Rectal smooth muscle tissue (tissue), 1 donor: ENCODE data around the gene ASCC2.
"Not testable (repeated sequence)": the region's sequence is repeated elsewhere in the genome, so short reads cannot be mapped to it uniquely, and the experiment has no call there.

Source experiments
- H3K27ac ChIP-seq: one replicate; pipeline ENCODE4 v1.7.0; 2013; ENCODE audit warnings: low read depth, low read length, inconsistent platforms
- H3K27me3 ChIP-seq: one replicate; pipeline ENCODE4 v1.7.0; 2013; ENCODE audit warnings: low read length; ENCODE audit not compliant: control insufficient read depth, insufficient read depth
- H3K36me3 ChIP-seq: one replicate; pipeline ENCODE4 v1.7.0; 2013; ENCODE audit warnings: low read length; ENCODE audit not compliant: control insufficient read depth, insufficient read depth
- H3K4me1 ChIP-seq: one replicate; pipeline ENCODE4 v1.7.0; 2013; ENCODE audit warnings: low read length; ENCODE audit not compliant: control insufficient read depth, insufficient read depth
- H3K4me3 ChIP-seq: one replicate; pipeline ENCODE4 v1.7.0; 2013; ENCODE audit warnings: low read length
- H3K9ac ChIP-seq: one replicate; pipeline ENCODE4 v1.7.0; 2013; ENCODE audit warnings: low read length

Gene ASCC2

DNA sequence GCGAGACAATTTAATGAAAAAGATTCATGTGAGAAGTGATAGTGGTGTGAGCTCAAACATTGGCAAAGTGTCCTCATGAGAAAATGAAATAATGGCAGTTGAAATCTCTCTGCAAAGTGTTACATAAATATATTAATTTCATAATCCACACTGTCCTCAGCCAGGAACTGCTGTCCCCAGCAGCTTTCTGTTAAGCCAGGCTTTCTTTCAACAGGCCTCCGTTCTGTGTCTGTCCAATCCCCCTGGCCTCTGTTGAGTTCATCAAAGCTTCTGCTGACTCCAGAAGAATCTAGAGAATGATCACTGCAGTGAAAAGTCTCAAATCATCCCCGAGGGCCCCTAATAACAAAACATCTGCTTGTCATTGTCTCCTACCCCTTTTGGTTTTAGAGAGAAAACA, 10.0 kb upstream of the ASCC2 start:
- Histone ChIP-seq H3K36me3 (no peaks in the 10 kb centered on the region), H3K4me3 (no peak overlapping the region), H3K9ac (no peak overlapping the region), H3K27me3 (no peaks in the 10 kb centered on the region), H3K4me1 (no peaks in the 10 kb centered on the region), H3K27ac (no peak overlapping the region)

DNA sequence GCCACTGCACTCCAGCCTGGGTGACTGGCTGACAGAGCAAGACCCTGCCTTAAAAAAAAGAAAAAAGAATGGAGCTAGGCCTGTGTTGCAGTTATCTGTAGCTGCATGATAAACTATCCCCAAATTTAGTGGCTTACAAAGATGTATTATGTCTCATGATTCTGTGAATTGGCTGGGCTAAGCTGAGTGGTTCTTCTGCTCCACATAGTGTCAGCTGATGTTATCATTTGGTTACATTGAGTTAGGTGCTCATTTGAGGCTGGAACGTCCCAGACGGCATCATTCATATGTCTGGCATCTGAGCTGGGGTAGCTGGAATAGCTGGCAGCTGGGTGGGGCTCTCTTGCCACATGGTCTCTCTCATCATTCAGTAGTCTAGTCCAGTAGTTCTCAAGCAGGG, 8.2 kb upstream of the ASCC2 start:
- H3K4me1 ChIP-seq = no peaks in the 10 kb centered on the region
- H3K4me3 ChIP-seq = no peak overlapping the region
- H3K27ac ChIP-seq = no peak overlapping the region
- no peaks in the 10 kb centered on the region for H3K27me3 ChIP-seq
- H3K9ac ChIP-seq = no peak overlapping the region
- H3K36me3 ChIP-seq = no peaks in the 10 kb centered on the region

DNA sequence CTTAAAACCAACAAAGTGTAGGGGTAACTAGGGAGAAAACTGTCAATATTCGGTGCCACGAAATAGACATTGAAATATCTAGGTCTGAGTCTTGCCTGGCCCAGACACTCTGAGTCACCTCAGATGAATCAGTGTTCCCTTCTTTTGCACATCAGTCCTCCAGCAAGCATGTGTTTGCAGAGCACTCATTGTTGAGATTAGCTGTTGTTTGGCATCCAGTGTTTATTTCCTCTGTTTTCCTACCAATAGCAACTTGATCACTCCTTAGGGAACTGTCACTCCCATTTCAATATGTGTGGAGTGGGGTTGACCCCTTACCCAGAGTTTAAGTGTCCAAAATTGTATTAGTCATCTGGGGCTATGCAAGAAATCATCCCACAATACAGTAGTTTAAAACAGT, 4.7 kb upstream of the ASCC2 start:
- no peaks in the 10 kb centered on the region for H3K36me3 ChIP-seq
- H3K4me1 ChIP-seq = no peaks in the 10 kb centered on the region
- H3K27ac ChIP-seq = no peak overlapping the region
- no peak overlapping the region for H3K4me3 ChIP-seq
- no peaks in the 10 kb centered on the region for H3K27me3 ChIP-seq
- no peak overlapping the region for H3K9ac ChIP-seq

DNA sequence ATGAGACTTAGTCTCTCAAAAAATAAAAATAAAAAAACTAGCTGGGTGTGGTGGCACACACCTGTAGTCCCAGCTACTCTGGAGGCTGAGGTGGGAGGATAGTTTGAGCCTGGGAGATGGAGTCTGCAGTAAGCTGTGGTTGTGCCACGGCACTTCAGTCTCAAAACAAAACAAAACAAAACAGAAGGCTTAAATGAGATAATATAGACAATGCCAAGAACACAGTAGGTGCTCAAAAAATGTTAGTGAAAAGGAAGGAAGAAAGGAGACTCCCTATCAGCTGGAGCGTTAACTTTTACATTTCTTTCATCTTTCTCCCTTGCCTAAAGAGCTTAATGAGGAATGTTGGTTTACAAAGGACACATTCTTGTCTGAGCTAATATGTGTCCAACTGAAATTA, 4.1 kb upstream of the ASCC2 start:
- no peak overlapping the region for H3K27ac ChIP-seq
- H3K27me3 ChIP-seq = no peaks in the 10 kb centered on the region
- no peak overlapping the region for H3K9ac ChIP-seq
- no peak overlapping the region for H3K4me3 ChIP-seq
- no peaks in the 10 kb centered on the region for H3K36me3 ChIP-seq
- H3K4me1 ChIP-seq = peaks cover 5% of the 10 kb centered on the region

- Histone ChIP-seq H3K36me3 (peaks cover 2% of the 10 kb centered on the region), H3K27ac (no peak overlapping the region), H3K9ac (no peak overlapping the region), H3K4me1 (peaks cover 5% of the 10 kb centered on the region), H3K4me3 (no peak overlapping the region), H3K27me3 (no peaks in the 10 kb centered on the region)
Measured at GRCh38 chr22:29840498-29840897, 2.4 kb upstream of the ASCC2 start.

GRCh38 chr22:29839039-29839438, 965 bp upstream of the ASCC2 start:
- H3K9ac ChIP-seq = no peak overlapping the region
- H3K27ac ChIP-seq = peak overlapping the region; percentile 87
- peaks cover 5% of the 10 kb centered on the region for H3K4me1 ChIP-seq
- peaks cover 2% of the 10 kb centered on the region for H3K36me3 ChIP-seq
- H3K27me3 ChIP-seq = no peaks in the 10 kb centered on the region
- H3K4me3 ChIP-seq = peak overlapping the region; percentile 58

DNA sequence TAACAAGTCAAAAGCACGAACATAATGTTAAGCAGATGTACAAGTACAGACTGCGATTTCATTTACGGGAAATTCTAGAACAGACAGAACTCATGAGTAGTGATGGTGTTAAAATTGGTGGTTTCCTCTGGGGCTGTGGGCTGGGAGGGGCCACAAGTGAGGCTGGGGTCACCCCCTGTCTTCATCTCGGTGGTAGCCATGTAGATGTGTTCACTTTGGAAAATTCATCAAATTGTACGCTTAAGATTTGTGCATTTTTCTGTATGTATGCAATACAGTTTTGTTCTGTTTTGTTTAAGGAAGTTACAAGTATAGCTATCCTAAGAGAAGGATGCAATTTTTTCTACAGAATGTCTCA, 504 bp upstream of the ASCC2 start:
- H3K4me1 ChIP-seq = peaks cover 5% of the 10 kb centered on the region
- H3K36me3 ChIP-seq = peaks cover 2% of the 10 kb centered on the region
- peak overlapping the region; percentile 87 for H3K27ac ChIP-seq

GRCh38 chr22:29836791-29837370, 1.2 kb downstream of the ASCC2 start:
- Histone ChIP-seq H3K4me3 (peak overlapping the region; percentile 92), H3K36me3 (peaks cover 13% of the 10 kb centered on the region)
- H3K27ac ChIP-seq, H3K4me1 ChIP-seq, H3K9ac ChIP-seq, H3K27me3 ChIP-seq: not testable (repeated sequence)

More for the DNA sequence above, 504 bp upstream of the ASCC2 start:
- H3K9ac ChIP-seq = peak overlapping the region; percentile 43
- H3K27me3 ChIP-seq = no peaks in the 10 kb centered on the region
- H3K4me3 ChIP-seq = peak overlapping the region; percentile 58

DNA sequence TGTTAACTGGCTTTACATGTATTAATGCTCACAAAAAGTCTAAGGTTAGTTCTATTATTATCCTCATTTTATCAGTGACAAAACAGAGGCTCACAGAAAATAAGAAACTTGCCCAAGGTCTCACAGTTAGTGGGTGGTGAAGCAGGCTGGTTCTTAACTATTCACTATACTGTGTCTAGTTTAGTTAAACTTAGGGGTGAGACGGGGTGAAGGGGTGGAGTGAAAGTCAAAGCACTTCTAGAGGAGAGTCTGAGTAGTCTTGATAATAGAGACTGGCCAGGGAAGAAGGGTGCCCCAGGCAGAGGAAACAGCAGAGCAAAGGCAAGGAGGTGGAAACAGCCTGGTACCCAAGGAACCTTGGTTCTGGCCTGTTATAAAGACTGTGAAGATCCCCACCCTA, 4.0 kb downstream of the ASCC2 start:
- no peak overlapping the region for H3K4me3 ChIP-seq
- H3K4me1 ChIP-seq = peaks cover 5% of the 10 kb centered on the region
- no peak overlapping the region for H3K9ac ChIP-seq
- peaks cover 21% of the 10 kb centered on the region for H3K36me3 ChIP-seq
- no peak overlapping the region for H3K27ac ChIP-seq
- no peaks in the 10 kb centered on the region for H3K27me3 ChIP-seq

DNA sequence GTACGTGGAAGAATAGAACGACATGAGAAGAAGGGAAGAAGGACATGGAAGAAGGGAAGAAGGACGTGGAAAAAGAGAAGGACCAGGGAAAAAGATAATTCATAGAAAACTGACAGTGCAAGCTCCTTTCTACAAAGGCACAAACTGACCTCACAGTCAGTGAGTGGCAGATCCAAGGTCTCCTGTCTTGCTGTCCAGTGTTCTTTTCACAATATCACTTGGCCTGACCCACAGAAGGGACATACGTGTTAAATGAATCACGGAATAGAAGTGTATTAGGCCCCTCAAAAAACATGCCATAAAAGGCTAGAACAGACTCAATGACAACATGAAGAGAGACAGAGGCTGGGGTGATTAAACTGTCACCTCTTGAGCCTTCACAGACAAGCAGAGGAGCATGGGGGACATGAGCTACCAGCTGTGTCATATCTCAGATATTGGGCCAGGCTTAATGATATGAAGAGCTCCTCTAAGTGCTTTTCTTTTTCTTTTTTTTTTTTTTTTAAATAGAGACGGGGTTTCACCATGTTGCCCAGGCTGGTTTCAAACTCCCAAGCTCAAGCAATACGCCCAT, 4.6 kb downstream of the ASCC2 start:
- H3K36me3 ChIP-seq = peaks cover 21% of the 10 kb centered on the region

GRCh38 chr22:29831958-29832357, 6.1 kb downstream of the ASCC2 start:
- Histone ChIP-seq H3K27ac (no peak overlapping the region), H3K27me3 (no peaks in the 10 kb centered on the region), H3K4me1 (no peaks in the 10 kb centered on the region), H3K4me3 (no peak overlapping the region), H3K9ac (no peak overlapping the region), H3K36me3 (peaks cover 25% of the 10 kb centered on the region)

More for the DNA sequence above, 4.6 kb downstream of the ASCC2 start:
- peaks cover 5% of the 10 kb centered on the region for H3K4me1 ChIP-seq
- H3K4me3 ChIP-seq = no peak overlapping the region
- H3K27me3 ChIP-seq = no peaks in the 10 kb centered on the region
- peak overlapping the region; percentile 41 for H3K27ac ChIP-seq
- H3K9ac ChIP-seq = no peak overlapping the region

DNA sequence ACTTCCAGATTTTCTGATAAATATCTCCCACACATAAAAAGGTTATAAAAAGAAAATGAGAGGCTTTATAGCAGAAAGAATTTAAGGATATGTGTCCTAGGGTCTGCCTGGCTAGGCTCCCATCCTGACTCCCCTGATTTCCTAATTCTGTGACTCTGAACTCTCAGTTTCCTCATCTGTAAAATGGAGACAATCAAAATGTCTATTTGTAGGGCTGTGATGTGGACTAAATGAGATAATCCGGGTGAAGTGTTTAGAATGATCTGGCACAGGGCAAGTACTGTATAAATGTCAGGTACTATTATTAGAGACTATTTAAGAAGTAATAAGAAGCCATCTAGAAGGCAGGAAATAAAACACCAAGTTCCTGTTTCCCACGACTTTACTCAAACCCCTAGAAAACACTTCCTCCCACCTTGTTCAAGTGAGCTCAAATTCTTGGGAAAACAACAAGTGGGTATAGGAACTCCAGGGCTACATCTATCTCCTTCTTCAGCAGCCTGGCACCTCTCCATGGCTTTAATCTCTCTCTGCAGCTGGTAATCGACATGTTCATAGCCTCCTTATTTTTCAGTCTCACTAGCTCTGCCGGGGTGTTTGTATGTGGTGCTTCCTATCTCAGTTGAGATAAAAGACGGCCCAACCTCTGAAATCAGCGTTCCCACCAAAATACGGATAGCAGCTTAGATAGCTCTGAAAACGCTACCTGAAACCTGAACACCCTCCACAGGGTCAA, 6.7 kb downstream of the ASCC2 start:
- Histone ChIP-seq H3K9ac (no peak overlapping the region), H3K4me3 (no peak overlapping the region), H3K27me3 (no peaks in the 10 kb centered on the region), H3K27ac (no peak overlapping the region), H3K4me1 (no peaks in the 10 kb centered on the region), H3K36me3 (peaks cover 25% of the 10 kb centered on the region)

- H3K4me3 ChIP-seq = no peak overlapping the region
- H3K9ac ChIP-seq = no peak overlapping the region
- H3K27me3 ChIP-seq = no peaks in the 10 kb centered on the region
- peaks cover 22% of the 10 kb centered on the region for H3K36me3 ChIP-seq
- no peak overlapping the region for H3K27ac ChIP-seq
- no peaks in the 10 kb centered on the region for H3K4me1 ChIP-seq
Measured at GRCh38 chr22:29830585-29830984, 7.5 kb downstream of the ASCC2 start.
